GM13976 (cell line): ENCODE data around the gene MLN.

Experiments
- DNase-seq: peaks from one replicate; pipeline ENCODE4 v3.0.0; 2012; ENCODE audit warnings: low spot score
- in situ Hi-C: fragments of 300-500 bp; cut with MboI; formaldehyde crosslinking; loops from one replicate; pipeline ENCODE4 v1.12.0; 2022; ENCODE audit warnings: low sequenced_read_pairs, mixed read lengths, inconsistent platforms; ENCODE audit not compliant: unreplicated experiment
- TF ChIP-seq, protein P1 (sequence below): IDR thresholded peaks from 2 replicates; pipeline ENCODE4 v1.5.1; 2012; ENCODE audit warnings: borderline replicate concordance, mild to moderate bottlenecking; ENCODE audit not compliant: insufficient read depth; ENCODE audit errors: extremely low read depth, missing control alignments, control extremely low read depth

Gene MLN

DNA sequence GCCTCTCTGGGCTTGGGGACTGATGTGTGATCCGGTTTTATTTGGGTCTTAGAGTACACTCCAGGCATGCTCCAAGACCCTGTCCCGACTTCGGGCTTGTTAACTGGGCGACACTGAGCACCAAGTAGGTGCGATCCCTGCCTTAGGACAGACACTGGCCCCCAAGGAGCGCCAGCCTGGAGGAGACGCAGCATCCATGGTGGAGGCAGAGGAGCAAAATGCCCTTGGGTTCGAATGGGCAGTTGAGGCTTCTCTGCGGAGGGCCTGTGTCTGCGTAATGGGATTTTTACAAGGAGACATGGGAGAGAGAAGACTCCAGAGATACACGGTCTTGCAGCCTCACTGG is 14.3 kb downstream of the MLN start:
- DNase-seq = no peak
- in situ Hi-C loops = no loop called here
- TF ChIP-seq, protein P1, sequence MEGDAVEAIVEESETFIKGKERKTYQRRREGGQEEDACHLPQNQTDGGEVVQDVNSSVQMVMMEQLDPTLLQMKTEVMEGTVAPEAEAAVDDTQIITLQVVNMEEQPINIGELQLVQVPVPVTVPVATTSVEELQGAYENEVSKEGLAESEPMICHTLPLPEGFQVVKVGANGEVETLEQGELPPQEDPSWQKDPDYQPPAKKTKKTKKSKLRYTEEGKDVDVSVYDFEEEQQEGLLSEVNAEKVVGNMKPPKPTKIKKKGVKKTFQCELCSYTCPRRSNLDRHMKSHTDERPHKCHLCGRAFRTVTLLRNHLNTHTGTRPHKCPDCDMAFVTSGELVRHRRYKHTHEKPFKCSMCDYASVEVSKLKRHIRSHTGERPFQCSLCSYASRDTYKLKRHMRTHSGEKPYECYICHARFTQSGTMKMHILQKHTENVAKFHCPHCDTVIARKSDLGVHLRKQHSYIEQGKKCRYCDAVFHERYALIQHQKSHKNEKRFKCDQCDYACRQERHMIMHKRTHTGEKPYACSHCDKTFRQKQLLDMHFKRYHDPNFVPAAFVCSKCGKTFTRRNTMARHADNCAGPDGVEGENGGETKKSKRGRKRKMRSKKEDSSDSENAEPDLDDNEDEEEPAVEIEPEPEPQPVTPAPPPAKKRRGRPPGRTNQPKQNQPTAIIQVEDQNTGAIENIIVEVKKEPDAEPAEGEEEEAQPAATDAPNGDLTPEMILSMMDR = no peak

DNA sequence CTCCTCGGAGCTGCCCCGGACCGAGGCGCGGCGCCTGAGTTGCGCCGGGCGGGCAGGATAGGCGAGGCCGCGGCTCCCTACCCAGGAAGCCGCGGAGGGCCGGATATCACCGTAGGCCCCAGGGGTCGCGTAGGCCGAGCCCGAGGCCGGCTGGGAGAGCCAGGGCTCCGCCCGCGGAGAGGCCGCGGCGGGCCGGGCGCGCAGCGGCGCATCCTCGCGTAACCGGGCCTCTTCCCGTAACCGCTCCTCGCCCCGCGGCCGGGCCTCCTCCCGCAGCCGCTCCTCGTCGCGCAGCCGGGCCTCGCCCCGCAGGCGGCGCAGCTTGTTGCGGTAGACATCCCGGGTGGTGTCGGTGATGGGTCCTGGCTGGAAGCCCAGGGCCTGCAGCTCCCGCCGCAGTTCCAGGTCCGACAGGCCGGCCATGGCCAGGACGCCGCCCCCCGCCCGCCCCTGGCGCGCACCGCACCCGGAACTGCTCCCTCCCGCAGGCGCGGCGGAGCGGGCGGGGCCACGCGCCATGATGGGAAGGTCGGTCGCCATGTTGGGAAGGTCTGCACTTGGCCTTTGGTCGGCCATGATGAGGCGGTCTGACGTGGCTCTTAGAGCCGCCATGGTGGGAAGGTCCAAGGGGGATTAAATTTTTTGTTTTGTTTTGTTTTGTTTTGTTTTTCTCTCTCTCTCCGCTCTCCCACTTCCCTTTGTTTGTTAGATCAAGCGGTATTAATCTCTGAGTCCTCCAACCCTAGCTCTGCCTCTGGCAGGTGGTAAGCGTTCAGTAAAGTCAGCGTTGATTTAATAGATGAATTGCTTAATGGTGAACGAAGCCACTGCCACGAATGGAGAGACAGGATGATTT is 14.9 kb downstream of the MLN start, which contains the start of gene LEMD2:
Gene LEMD2, minus strand, starts transcription at position 437 of the 856 bp plus-strand sequence. Its CDS starts 14 bp downstream, at position 423.
- in situ Hi-C loops = no loop called here

DNA sequence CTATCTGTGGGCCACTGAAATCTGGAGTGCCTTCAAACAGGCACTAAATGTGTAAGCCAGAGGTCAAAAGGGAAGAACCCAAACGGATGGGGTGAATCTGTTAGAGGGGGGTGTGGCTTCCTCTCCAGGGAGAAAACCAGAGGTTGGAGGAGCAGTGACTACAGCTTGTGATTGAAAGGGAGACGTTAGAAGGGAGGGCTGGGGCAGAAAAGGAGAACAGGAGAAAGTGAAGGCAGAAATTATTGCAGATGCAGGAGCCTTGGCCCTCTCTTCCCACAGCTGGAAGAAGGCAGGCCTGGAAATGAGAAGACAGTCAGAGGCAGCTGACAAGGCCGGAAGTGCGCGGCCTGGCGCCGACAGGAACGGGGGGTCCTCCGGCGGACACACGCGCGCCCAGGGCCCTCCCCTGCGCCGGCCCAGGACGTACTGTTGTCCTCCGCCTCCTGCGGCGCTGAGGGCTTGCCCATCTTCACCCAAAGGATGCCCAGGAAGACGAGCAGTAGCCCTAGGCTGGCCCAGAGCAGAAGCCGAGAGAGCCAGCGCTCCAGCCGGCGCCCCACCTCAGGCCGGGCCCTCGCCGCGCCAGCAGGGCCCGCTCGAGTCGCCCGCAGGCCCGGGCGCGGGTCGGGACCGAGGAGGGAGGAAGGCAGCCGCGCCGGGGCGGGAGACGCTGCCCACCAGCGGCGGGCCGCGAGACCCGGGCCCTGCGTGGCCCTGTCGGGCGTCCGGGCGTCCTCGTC is 15.7 kb downstream of the MLN start:
- TF ChIP-seq, protein P1 = no peak
- peak; percentile 86 for DNase-seq
- in situ Hi-C loops = no loop called here

More for the DNA sequence above, 14.9 kb downstream of the MLN start, which contains the start of gene LEMD2:
- peak; percentile 98 for DNase-seq
- TF ChIP-seq, protein P1 = no peak

DNA sequence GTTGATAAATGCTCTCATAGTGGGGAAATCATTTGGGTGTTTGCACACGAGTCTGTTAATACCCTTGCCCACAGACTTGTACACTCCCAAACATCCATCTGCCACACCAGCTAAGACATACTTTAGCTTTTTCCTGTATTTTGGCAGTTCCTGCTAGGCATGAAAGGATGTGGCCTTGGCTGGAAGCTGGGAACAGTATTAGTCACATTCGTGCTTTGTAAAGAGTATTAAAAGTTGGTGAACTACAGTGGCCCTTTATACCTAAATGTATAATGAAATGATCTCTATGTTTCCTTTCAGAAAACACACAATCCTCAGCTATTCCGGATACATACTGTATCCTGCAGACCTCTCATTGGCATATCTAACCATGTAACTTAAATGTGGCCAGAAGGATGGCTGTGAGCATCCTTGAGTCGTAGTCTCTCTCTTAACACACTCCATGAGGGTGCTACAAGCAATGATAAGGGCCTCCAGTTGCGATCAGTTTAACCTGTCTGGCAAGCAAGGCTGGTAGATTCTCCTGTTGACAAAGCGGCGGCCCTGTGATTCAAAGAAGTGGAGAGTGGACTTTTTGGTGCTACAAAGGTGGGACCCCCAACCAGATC is 16.4 kb downstream of the MLN start:
- in situ Hi-C loops = no loop called here
- DNase-seq = no peak
- TF ChIP-seq, protein P1 = no peak

DNA sequence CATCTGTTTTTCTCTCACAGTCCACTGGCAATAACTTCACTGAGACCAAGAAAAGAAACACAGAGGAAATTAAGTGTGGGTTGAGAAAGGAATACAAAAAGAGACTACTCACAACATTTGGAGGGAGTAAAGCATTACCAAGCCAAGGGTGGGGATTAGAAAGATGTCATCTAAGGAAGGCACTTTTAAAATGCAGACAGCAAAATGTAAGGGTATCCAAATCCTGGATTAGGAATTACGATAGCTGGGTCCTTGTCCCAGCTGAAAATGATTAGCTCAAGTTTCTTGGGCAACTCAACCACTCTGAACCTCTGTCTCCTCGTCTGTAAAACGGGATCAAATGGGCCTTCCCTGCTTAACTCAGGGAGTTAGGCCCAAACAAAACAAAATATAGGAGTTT is 17.1 kb downstream of the MLN start:
- in situ Hi-C loops = no loop called here
- TF ChIP-seq, protein P1 = no peak
- no peak for DNase-seq

DNA sequence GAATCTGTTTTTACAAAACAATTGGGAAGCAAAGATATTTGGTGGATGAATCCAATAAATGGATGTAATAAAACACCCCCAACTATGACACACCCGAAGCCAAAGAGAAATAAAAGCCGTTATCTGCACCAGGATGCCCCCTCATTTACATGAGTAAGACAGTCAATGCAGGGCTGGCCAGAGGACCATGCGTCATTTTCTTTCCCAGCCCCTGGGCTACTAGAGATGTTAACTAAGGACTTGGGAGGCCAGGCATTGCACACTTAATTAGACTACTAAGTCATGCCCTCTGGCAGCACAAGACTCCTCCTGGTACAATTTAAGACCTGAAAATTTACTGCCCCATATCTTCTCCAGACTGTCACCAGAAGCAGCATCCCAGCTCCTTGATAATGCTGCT is 18.0 kb downstream of the MLN start:
- no peak for DNase-seq
- TF ChIP-seq, protein P1 = no peak
- in situ Hi-C loops = no loop called here
